Duodenal mucosa (tissue), 2 donors: Measurements from ENCODE around the gene HHATL.

Source experiments
- H3K27ac ChIP-seq: one replicate; pipeline ENCODE4 v1.7.0; 2013; ENCODE audit warnings: low read depth, low read length
- H3K27me3 ChIP-seq, 2 donors: one replicate each; pipeline ENCODE4 v1.7.0; 2013; ENCODE audit warnings: low read length in 2 of 2, control low read depth in 1 of 2; ENCODE audit not compliant: insufficient read depth in 2 of 2, control insufficient read depth in 1 of 2
- H3K36me3 ChIP-seq, 2 donors: one replicate each; pipeline ENCODE4 v1.7.0; 2013; ENCODE audit warnings: low read length in 2 of 2, control low read depth in 1 of 2; ENCODE audit not compliant: insufficient read depth in 2 of 2, control insufficient read depth in 1 of 2
- H3K4me1 ChIP-seq, 2 donors: one replicate each; pipeline ENCODE4 v1.7.0; 2013; ENCODE audit warnings: low read length in 2 of 2, control low read depth in 1 of 2; ENCODE audit not compliant: insufficient read depth in 2 of 2, control insufficient read depth in 1 of 2
- H3K4me3 ChIP-seq, 2 donors: one replicate each; pipeline ENCODE4 v1.7.0; 2013; ENCODE audit warnings: low read length in 2 of 2, low read depth in 1 of 2
- H3K9ac ChIP-seq, 2 donors: one replicate each; pipeline ENCODE4 v1.7.0; 2013; ENCODE audit warnings: low read length in 2 of 2, low read depth in 1 of 2
- H3K9me3 ChIP-seq, 2 donors: one replicate each; pipeline ENCODE4 v1.7.0; 2013; ENCODE audit warnings: low read length in 2 of 2, control low read depth in 1 of 2; ENCODE audit not compliant: control insufficient read depth in 1 of 2

HHATL gene

DNA sequence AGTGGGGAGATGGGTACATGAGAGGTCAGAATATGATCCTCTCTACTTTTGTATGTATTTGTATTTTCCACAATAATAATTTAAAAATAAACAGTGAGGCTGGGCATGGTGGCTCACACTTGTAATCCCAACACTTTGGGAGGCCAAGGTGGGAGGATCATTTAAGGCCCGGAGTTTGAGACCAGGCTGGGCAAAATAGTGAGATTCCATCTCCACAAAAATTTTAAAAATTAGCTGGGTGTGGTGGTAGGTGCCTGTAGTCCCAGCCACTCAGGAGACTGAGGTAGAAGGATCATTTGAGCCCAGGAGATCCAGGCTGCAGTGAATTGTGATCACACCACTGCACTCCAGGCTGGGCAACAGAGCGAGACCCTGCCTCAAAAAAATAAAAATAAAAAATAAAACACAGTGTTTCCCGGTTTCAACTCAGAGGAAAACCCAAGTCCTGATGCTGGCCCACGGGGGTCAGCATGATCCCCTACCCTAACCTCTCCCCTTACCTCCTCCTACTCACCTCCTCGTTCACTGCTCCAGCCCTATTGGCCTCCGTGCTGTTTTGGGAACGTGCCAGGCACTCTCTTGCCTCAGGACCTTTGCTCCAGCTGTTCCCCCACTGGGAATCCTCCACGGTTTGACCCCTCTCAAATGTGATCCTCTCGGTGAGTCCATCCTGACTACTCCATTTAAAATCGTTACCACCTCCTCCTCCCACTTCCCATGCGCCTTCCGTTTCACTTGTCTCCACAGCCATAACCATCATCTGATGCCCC is 20.1 kb downstream of the HHATL start:
- Histone ChIP-seq H3K9me3 (no peaks in the 10 kb centered on the region), H3K4me3 (no peak overlapping the region), H3K27me3 (peaks cover 8 to 22% of the 10 kb centered on the region in 2 donors), H3K27ac (no peak overlapping the region), H3K36me3 (no peaks in the 10 kb centered on the region), H3K4me1 (peaks cover 0 to 3% of the 10 kb centered on the region in 2 donors), H3K9ac (no peak overlapping the region)

DNA sequence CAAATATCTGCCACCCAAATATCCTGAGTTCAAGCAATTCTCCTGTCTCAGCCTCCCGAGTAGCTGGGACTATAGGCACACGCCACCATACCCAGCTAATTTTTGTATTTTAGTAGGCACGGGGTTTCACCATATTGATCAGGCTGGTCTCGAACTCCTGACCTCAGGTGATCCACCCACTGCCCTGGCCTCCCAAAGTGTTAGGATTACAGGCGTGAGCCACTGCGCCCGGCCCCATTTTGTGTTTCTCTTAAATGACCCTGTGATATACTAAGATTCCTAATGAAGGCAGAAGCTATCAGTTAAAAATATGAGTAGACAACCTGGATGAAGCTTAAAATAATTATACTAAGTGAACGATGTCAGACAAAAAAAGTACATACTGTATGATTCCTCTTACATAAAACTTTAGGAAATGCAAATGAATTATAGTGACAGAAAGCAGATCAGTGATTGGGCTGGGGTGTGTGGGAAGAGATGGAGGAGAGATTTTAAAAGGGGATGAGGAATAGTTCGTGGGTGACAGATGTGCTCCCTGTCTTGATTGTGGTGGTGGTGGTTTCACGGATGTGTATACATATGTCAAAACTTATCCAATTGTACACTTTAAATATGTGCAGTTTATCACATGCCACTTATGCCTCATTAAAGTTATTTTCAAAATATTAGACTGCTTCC is 21.1 kb downstream of the HHATL start:
- H3K27me3 ChIP-seq: peaks cover 8 to 21% of the 10 kb centered on the region in 2 donors
- no peaks in the 10 kb centered on the region for H3K36me3 ChIP-seq
- peaks cover 0 to 3% of the 10 kb centered on the region in 2 donors for H3K4me1 ChIP-seq
- H3K9me3 ChIP-seq: no peaks in the 10 kb centered on the region
- no peak overlapping the region for H3K4me3 ChIP-seq
- no peak overlapping the region for H3K9ac ChIP-seq
- H3K27ac ChIP-seq: no peak overlapping the region

DNA sequence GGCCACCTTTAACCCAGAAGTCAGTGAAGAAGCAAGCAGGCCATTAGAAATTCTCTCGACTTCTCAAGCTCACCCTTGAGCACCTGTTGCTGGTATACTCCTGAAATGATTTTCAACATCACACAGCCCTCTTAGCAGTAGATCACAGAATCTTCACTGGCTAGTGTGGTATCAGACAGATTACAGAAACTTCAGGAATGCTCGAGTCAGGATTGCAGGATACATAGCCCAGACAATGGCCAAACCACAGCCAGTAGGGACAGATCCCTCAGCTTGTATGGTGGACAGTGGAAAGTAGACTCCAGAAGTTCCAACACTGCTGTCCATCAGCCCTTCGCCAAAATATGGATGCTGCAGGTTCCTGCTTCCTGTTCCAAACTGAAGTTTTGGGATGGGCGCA is 21.8 kb downstream of the HHATL start:
- Histone ChIP-seq H3K27me3 (peaks cover 4 to 14% of the 10 kb centered on the region in 2 donors), H3K36me3 (no peaks in the 10 kb centered on the region), H3K9ac (no peak overlapping the region), H3K9me3 (peaks cover 2 to 5% of the 10 kb centered on the region in 2 donors), H3K4me3 (no peak overlapping the region), H3K27ac (no peak overlapping the region), H3K4me1 (peaks cover 0 to 3% of the 10 kb centered on the region in 2 donors)

DNA sequence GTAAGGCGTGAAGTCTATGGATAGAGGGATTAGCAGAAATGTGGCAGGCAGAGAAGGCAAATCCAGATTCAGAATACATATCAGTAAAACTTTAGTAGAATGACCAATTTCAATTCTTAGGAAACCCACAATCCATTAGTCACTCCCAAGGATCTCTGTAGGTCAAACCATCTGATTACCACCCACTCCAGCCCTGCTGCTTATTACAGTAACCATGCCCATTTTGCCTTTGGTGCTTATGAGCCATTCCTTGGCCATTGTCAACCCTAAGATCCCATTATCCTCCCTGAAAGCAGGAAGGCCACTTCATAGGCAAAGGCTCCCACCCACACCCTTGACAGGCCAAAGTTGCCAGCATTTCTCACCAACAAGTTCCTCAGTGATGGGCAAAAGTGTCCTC is 22.3 kb downstream of the HHATL start:
- H3K9me3 ChIP-seq: peaks cover 3 to 7% of the 10 kb centered on the region in 2 donors
- no peaks in the 10 kb centered on the region for H3K36me3 ChIP-seq
- no peak overlapping the region for H3K27ac ChIP-seq
- peaks cover 0 to 3% of the 10 kb centered on the region in 2 donors for H3K4me1 ChIP-seq
- H3K9ac ChIP-seq: no peak overlapping the region
- no peak overlapping the region for H3K4me3 ChIP-seq
- peaks cover 4 to 9% of the 10 kb centered on the region in 2 donors for H3K27me3 ChIP-seq

DNA sequence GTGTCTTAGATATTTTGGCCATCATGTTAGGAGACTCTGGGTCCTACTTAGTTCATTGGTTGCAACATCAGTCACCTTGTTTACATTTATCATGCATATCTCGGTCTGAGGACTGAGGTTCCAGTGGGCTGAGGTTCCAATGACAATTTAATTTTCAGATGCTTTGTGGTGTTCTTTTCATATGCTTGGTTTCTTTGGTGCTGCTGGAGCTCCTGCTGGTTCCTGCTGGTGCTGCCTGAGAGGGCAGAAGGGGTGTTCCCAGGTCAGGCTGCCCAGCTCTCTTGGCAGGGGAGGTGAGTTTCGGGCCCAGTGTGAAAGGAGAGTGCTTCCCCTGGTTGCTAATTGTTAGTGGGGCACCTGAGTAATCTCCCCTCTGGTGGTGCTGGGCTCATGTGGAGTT is 24.2 kb downstream of the HHATL start:
- no peak overlapping the region for H3K9ac ChIP-seq

DNA sequence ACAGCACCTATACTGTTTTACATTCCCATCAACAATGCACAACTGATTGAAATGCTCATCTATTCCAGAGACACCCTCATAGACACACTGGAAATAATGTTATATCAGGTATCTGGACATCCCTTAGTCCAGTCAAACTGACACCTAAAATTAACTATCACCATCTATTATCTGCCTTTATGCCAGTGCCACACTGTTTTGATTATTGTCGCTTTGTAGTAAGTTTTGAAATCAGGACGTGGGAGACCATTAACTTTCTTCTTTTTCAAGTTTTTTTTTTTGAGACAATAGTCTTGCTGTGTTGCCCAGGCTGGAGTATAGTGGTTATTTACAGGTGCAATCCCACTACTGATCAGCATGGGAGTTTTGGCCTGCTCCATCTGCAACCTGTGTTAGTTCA is 26.7 kb downstream of the HHATL start:
- Histone ChIP-seq H3K27me3 (peaks cover 0 to 6% of the 10 kb centered on the region in 2 donors), H3K27ac (no peak overlapping the region), H3K9ac (no peak overlapping the region), H3K4me3 (no peak overlapping the region), H3K36me3 (no peaks in the 10 kb centered on the region), H3K9me3 (peaks cover 3 to 7% of the 10 kb centered on the region in 2 donors), H3K4me1 (no peaks in the 10 kb centered on the region)

More for the DNA sequence above, 24.2 kb downstream of the HHATL start:
- Histone ChIP-seq H3K9me3 (peaks cover 3 to 7% of the 10 kb centered on the region in 2 donors), H3K27me3 (peaks cover 0 to 6% of the 10 kb centered on the region in 2 donors), H3K36me3 (no peaks in the 10 kb centered on the region), H3K4me3 (no peak overlapping the region), H3K27ac (no peak overlapping the region), H3K4me1 (no peaks in the 10 kb centered on the region)

DNA sequence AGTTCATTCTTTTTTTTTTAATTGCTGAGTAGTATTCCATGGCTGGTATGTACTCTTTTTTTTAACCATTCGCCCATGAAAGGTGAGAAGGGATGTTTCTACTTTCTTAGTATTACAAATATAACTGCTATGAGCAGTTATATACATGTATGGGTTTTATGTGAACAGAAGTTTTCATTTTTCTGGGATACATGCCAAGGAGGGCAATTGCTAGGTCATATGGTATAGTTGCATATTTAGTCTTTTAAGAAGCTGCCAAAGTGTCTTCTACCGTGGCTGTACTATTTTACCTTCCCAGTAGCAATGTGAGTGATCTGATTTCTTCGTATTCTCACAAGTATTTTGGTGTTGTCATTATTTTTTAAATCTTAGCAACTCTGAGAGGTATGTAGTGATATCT is 28.5 kb downstream of the HHATL start:
- no peak overlapping the region for H3K9ac ChIP-seq
- H3K36me3 ChIP-seq: no peaks in the 10 kb centered on the region
- H3K9me3 ChIP-seq: peaks cover 3 to 7% of the 10 kb centered on the region in 2 donors
- H3K4me1 ChIP-seq: no peaks in the 10 kb centered on the region
- no peak overlapping the region for H3K4me3 ChIP-seq
- H3K27ac ChIP-seq: no peak overlapping the region
- no peaks in the 10 kb centered on the region for H3K27me3 ChIP-seq

DNA sequence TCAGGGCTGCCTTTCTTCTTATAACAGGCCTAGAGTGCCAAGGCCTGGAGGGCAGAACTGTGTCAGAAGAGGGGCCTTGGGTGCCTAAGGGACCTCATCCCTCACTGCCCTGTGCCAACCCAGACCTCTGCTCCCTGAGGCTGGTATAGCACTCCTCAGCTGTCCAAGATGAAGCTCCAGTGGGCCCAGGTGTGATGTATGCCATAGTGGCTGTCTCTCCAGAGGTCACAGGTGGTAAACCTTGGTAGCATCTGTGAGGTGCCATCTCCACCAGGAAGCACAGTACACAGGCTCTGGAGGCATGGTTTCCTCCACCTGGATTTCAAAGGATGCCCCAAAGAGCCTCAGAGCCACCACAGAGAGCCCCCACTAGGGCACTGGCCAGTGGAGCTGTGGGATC is 29.5 kb downstream of the HHATL start:
- no peaks in the 10 kb centered on the region for H3K4me1 ChIP-seq
- no peak overlapping the region for H3K27ac ChIP-seq
- H3K27me3 ChIP-seq: no peaks in the 10 kb centered on the region
- peaks cover 3 to 7% of the 10 kb centered on the region in 2 donors for H3K9me3 ChIP-seq
- H3K9ac ChIP-seq: no peak overlapping the region
- H3K36me3 ChIP-seq: no peaks in the 10 kb centered on the region
- H3K4me3 ChIP-seq: no peak overlapping the region

DNA sequence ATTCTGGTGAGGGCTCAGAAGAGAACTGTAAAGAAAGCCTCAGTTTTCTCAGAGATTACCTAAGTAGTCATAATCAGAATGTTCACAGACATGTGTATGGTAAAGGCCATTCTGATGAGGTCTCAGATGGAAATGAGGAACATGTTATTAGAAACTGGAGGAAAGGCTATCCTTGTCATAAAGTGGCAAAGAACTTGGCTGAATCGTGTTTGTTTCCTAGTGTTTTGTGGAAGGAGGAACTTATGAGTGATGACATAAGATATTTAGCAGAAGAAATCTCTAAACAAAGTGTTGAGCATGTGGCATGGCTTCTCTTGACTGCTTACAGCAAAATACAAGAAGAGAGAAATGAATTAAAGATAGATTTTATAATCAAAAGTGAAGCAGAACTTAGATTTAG is 30.1 kb downstream of the HHATL start:
- no peaks in the 10 kb centered on the region for H3K27me3 ChIP-seq
- H3K36me3 ChIP-seq: no peaks in the 10 kb centered on the region
- H3K27ac ChIP-seq: no peak overlapping the region
- peaks cover 0 to 3% of the 10 kb centered on the region in 2 donors for H3K4me1 ChIP-seq
- peaks cover 3 to 7% of the 10 kb centered on the region in 2 donors for H3K9me3 ChIP-seq
- H3K4me3 ChIP-seq: no peak overlapping the region
- H3K9ac ChIP-seq: no peak overlapping the region

DNA sequence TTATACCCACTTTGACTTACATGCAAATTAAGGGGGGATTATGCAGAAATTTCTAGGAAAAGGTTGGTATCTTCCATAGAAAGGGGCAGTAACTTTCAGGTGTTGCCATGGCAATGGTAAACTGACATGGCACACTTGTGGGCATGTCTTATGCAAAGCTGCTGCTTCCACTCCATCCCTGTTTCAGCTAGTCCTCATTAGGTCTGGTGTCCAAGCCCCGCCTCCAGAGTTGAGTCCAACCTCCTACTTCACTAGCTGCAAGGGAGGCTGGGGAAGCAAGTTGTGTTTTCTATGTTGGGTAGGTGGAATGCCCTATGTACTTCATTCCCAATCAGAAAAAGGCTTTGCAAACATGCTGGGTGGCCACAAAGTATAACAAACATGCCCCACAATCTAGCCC is 31.9 kb downstream of the HHATL start:
- Histone ChIP-seq H3K9ac (no peak overlapping the region), H3K9me3 (peaks cover 0 to under 1% of the 10 kb centered on the region in 2 donors), H3K4me1 (peaks cover 0 to 7% of the 10 kb centered on the region in 2 donors), H3K27me3 (no peaks in the 10 kb centered on the region), H3K4me3 (no peak overlapping the region), H3K27ac (no peak overlapping the region), H3K36me3 (no peaks in the 10 kb centered on the region)
